Astrocyte of the spinal cord (primary cell): ENCODE measurements around the gene ABCA2.

Experiments used
- DNase-seq: peaks from one replicate; pipeline ENCODE4 v3.0.0; 2011; ENCODE audit warnings: low read depth, low spot score
- H3K4me3 ChIP-seq: 2 replicates; pipeline ENCODE4 v1.5.1; 2011; ENCODE audit warnings: low read depth, mild to moderate bottlenecking, low read length, moderate library complexity
- in situ Hi-C: cut with HindIII; loops from 2 replicates; pipeline ENCODE4 v1.10.0; 2017; ENCODE audit warnings: low sequenced_read_pairs
- TF ChIP-seq, protein P1 (sequence below): IDR thresholded peaks from 2 replicates; pipeline ENCODE4 v1.5.1; 2012; ENCODE audit warnings: low read depth, mild to moderate bottlenecking, low read length, inconsistent platforms

Gene ABCA2

DNA sequence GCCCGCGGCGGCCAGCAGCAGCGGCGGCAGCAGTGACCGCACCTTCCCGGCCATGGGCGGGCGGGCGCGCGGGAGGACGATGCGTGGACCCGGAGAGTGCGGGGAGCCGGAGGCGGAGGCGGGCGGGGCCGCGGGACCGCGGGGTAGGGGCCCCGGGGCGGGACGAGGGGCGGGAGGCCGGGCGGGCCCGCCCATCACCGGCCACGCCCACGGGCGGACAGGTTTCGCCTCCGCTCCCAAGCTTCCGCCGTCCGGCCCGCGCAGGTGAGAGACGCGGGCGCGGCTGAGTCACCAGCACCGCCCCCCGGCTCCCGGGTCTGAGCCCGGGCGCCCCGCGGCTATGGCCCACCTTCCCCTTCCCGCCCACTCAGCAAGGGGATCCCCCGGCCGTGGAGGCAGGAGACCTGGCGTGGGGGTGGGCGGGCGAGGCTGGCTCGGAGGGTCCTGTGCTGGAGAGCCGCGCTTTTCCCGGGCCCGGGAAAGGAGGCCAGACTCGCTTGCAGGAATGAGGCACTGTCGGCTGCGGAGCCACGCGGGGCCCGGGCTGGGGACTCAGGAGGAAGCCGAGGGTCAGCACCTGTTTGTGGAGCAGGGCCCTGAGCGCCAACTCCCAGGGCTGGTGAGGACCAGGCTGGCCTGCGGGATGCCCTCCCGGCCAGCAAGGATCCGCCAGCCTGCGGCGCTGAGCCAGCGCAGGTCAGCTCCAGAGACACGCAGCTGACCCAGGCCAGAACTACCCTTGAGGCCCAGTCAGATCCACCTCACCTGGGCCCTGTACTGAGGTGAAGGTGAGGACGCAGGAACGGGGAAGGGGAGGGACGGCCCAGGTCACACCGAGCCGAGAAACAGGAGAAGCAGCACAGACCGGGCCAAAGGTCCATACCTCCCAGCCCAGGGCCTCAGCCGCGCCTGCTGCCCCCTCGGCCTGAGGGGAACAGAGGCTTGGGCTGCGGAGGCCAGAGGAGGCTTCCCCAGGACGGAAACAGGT, 26.2 kb upstream of the ABCA2 start, which contains the start of gene ENTPD2:
ENTPD2 (minus strand) TSS at position 118 of the 988 bp plus-strand sequence; CDS start at position 54, 64 bp downstream.
- no peak for DNase-seq
- H3K4me3 ChIP-seq = no peak within 1 kb of the TSS
- TF ChIP-seq, protein P1, sequence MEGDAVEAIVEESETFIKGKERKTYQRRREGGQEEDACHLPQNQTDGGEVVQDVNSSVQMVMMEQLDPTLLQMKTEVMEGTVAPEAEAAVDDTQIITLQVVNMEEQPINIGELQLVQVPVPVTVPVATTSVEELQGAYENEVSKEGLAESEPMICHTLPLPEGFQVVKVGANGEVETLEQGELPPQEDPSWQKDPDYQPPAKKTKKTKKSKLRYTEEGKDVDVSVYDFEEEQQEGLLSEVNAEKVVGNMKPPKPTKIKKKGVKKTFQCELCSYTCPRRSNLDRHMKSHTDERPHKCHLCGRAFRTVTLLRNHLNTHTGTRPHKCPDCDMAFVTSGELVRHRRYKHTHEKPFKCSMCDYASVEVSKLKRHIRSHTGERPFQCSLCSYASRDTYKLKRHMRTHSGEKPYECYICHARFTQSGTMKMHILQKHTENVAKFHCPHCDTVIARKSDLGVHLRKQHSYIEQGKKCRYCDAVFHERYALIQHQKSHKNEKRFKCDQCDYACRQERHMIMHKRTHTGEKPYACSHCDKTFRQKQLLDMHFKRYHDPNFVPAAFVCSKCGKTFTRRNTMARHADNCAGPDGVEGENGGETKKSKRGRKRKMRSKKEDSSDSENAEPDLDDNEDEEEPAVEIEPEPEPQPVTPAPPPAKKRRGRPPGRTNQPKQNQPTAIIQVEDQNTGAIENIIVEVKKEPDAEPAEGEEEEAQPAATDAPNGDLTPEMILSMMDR = no peak
- in situ Hi-C loops = no loop called here

DNA sequence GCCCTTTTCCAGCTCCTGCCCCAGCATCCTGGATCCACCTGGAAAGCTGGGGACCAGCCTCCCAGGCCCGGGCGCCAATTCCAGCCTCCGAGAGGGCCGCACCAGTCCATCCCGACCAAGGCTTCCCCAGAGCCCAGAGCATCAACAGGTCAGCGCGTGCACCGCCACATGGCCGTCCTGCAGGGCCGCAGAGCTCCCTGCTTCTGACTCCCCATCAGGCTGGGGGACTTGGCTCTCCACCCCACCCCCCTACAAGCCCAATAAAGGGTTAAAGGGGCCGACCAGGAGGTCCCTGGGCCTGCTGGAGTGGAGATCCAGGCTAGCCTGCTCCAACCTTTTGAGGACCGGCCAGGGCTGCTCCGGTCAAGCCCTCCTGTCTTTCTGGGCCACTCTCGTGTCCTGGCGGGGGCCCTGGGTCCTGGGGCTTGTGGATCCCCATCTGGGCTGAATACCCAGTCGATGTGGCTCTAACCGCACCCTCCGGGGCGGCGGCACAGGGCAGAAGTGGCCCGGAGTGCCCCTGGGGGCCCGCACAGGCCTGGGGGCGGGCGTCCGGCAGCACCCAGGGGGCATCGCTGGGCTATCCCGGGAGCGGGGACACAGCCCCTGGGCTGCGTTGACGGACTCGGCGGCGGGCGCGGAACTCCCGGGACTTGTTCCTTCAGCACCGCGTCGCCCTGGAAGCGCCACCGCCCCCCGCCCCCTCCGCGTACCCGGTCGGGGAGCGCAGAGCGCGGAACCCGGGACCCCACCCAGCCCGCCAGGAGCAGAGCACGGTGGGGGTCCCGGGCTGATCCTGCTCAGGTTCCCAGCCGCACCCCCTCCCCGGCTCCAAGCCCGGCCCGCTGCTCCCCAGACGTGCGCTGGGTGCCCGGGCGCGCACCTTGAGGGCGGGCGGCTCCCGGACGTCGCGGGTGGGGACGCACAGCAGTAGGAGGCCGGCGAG, 25.2 kb upstream of the ABCA2 start:
- no peak overlapping the region for H3K4me3 ChIP-seq
- in situ Hi-C loops = no loop called here
- TF ChIP-seq, protein P1 = no peak
- DNase-seq = no peak

DNA sequence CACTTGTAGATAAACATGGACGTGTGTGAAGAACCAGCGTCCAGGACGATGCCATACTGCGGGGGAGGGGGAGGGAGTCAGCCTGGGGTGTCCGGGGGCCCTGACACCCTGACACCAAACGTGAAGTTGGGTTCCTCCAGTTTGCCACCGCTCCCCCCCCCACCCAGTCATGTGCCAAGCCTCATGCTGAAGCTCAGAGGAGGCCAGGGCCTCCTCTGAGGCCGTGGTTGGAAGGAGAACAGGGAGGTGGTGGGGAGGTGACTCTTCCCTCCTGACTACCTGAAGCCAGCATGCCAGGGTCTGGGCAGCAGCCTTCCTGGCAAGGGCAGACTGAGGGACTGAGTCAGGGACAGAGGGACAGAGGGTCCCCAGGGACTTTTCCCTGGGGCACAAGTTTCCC, 24.3 kb upstream of the ABCA2 start:
- no peak for DNase-seq
- H3K4me3 ChIP-seq = no peak overlapping the region
- in situ Hi-C loops = no loop called here
- TF ChIP-seq, protein P1 = no peak

DNA sequence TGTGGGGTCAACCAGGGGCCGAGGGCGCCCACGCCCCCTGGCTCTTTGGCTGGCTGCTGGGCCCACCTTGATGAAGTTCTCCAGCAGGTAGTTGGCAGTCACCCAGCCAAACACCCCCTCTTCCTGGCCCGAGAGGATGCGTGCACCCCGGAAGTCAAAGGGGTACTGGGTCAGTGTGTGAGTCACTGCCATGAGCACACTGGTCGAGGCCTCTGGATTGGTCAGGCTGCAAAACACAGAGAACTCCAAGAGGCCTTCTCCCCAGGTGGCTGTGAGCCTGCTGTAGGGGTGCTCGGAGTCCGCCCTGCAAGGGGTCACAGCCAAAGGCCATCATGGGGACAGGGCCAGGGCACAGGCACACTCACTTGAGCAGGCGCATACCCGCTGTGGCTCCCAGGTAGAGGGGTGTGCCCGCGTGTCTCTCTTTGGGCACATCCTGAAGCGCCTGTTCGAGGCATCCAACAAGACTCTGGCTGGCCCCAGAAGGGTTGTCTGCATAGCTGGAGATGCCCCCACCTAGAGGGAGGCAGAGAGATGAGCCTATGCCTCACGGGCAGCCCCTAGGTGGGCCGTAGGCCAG, 23.2 kb upstream of the ABCA2 start:
- TF ChIP-seq, protein P1 = no peak
- no peak overlapping the region for H3K4me3 ChIP-seq
- no peak for DNase-seq
- in situ Hi-C loops = no loop called here

DNA sequence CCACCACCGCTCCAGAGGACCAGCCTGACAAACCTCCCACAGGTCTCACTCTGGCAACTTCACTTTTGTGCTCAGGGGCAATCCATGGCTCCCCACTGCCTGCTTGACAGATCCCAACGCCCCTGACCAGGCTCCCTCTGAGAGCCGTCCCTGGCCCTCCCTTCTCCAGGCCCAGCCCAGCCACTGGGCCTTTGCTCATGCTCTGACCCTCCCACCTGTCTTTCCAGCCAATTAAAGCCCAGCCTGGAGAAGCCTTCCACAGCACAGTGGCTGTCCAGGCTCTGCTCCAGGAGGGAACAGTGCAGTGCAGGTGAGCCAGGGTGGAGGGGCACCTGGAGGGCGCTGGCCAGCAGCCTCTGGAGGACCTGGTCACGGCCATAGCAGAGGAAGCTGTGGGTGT, 22.5 kb upstream of the ABCA2 start:
- no peak overlapping the region for H3K4me3 ChIP-seq
- TF ChIP-seq, protein P1 = no peak
- no peak for DNase-seq
- in situ Hi-C loops = no loop called here
